Tibial artery (tissue), 4 donors: Measurements from ENCODE around the gene ADAMTS16.

ENCODE experiments used
- DNase-seq, 2 donors: peaks; one replicate each; pipeline ENCODE4 v3.0.0-alpha.2; 2019
- H3K27ac ChIP-seq, 2 donors: fragments of 200-600 bp; sonication (generic) in 1 of 2; 1 replicate in 1 of 2; 2 replicates in 1 of 2; pipeline ENCODE4 v1.5.1; 2018 to 2019; ENCODE audit warnings: mild to moderate bottlenecking in 1 of 2
- H3K27me3 ChIP-seq, 2 donors: fragments of 200-600 bp; sonication (generic) in 1 of 2; one replicate each; pipeline versions ENCODE4 v1.5.1 to v1.6.0; 2016 to 2019
- H3K36me3 ChIP-seq, 3 donors: fragments of 200-600 bp; sonication (generic) in 2 of 3; one replicate each; pipeline ENCODE4 v1.5.1; 2016 to 2019; ENCODE audit warnings: mild to moderate bottlenecking in 2 of 3
- H3K4me1 ChIP-seq, 4 donors: fragments of 200-600 bp; sonication (generic) in 2 of 4; 1 replicate in 3 of 4; 2 replicates in 1 of 4; pipeline ENCODE4 v1.5.1; 2016 to 2019
- H3K4me3 ChIP-seq, 2 donors: fragments of 200-600 bp; sonication (generic) in 1 of 2; 1 replicate in 1 of 2; 2 replicates in 1 of 2; pipeline ENCODE4 v1.5.1; 2018 to 2019; ENCODE audit warnings: mild to moderate bottlenecking in 2 of 2
- H3K9me3 ChIP-seq, 3 donors: fragments of 200-600 bp; sonication (generic) in 1 of 3; one replicate each; pipeline ENCODE4 v1.5.1; 2016 to 2019
- CTCF ChIP-seq, 2 experiments: fragments of 200-600 bp in 1 of 2; fragments of 450-650 bp in 1 of 2; IDR thresholded peaks; one replicate each; pipeline ENCODE4 v1.5.1; 2017 to 2019; ENCODE audit warnings: antibody characterized with exemption in 2 of 2, mild to moderate bottlenecking in 1 of 2, moderate library complexity in 1 of 2
- intact Hi-C: fragments of 100-400 bp; cut with DNase I; formaldehyde crosslinking; loops from one replicate; pipeline ENCODE4 v1.15.0; 2023; ENCODE audit warnings: low total_unique reads

ADAMTS16 gene

GRCh38 chr5:5350101-5350500 is 210.0 kb downstream of the ADAMTS16 start:
- H3K4me3 ChIP-seq = no peak overlapping the region
- H3K27me3 ChIP-seq = no peaks in the 10 kb centered on the region
- TF ChIP-seq CTCF (IDR thresholded peaks at IDR 0.05) = no peak
- DNase-seq = no peak
- no peaks in the 10 kb centered on the region for H3K9me3 ChIP-seq
- intact Hi-C loops = no loop called here
- H3K36me3 ChIP-seq = no peaks in the 10 kb centered on the region
- H3K4me1 ChIP-seq = no peaks in the 10 kb centered on the region
- no peak overlapping the region for H3K27ac ChIP-seq

- Histone ChIP-seq H3K4me1 (no peaks in the 10 kb centered on the region), H3K9me3 (no peaks in the 10 kb centered on the region), H3K36me3 (no peaks in the 10 kb centered on the region), H3K27me3 (no peaks in the 10 kb centered on the region), H3K4me3 (no peak overlapping the region), H3K27ac (no peak overlapping the region)
- intact Hi-C loops = no loop called here
- no peak for DNase-seq
- TF ChIP-seq CTCF (IDR thresholded peaks at IDR 0.05) = no peak
Measured at GRCh38 chr5:5351288-5351979, 211.3 kb downstream of the ADAMTS16 start.

GRCh38 chr5:5352675-5353074 is 212.5 kb downstream of the ADAMTS16 start:
- Histone ChIP-seq H3K27ac (no peak overlapping the region), H3K9me3 (no peaks in the 10 kb centered on the region), H3K36me3 (no peaks in the 10 kb centered on the region), H3K4me1 (no peaks in the 10 kb centered on the region), H3K27me3 (no peaks in the 10 kb centered on the region), H3K4me3 (no peak overlapping the region)
- intact Hi-C loops = no loop called here
- DNase-seq = no peak
- no peak for TF ChIP-seq CTCF (IDR thresholded peaks at IDR 0.05)

GRCh38 chr5:5353681-5354080 is 213.6 kb downstream of the ADAMTS16 start:
- DNase-seq = no peak
- intact Hi-C loops = no loop called here
- Histone ChIP-seq H3K9me3 (no peaks in the 10 kb centered on the region), H3K36me3 (no peaks in the 10 kb centered on the region), H3K4me3 (no peak overlapping the region), H3K4me1 (peaks cover 0 to 7% (median 0%) of the 10 kb centered on the region in 4 donors), H3K27ac (no peak overlapping the region), H3K27me3 (no peaks in the 10 kb centered on the region)
- no peak for TF ChIP-seq CTCF (IDR thresholded peaks at IDR 0.05)

- Histone ChIP-seq H3K9me3 (no peaks in the 10 kb centered on the region), H3K27me3 (no peaks in the 10 kb centered on the region), H3K4me3 (no peak overlapping the region), H3K4me1 (peaks cover 0 to 7% (median 0%) of the 10 kb centered on the region in 4 donors), H3K36me3 (no peaks in the 10 kb centered on the region), H3K27ac (no peak overlapping the region)
- no peak for DNase-seq
- intact Hi-C loops = no loop called here
- TF ChIP-seq CTCF (IDR thresholded peaks at IDR 0.05) = no peak
Measured at GRCh38 chr5:5356765-5357164, 216.6 kb downstream of the ADAMTS16 start.

- Histone ChIP-seq H3K4me1 (peaks cover 0 to 7% (median 0%) of the 10 kb centered on the region in 4 donors), H3K27ac (no peak overlapping the region), H3K9me3 (no peaks in the 10 kb centered on the region), H3K27me3 (no peaks in the 10 kb centered on the region), H3K4me3 (no peak overlapping the region), H3K36me3 (no peaks in the 10 kb centered on the region)
- DNase-seq = no peak
- intact Hi-C loops = no loop called here
- no peak for TF ChIP-seq CTCF (IDR thresholded peaks at IDR 0.05)
Measured at GRCh38 chr5:5359618-5360017, 219.5 kb downstream of the ADAMTS16 start.
